Smooth muscle cell (in vitro differentiated cells): ENCODE data around the gene RBP7. TPM values are rescaled to one million over a fixed set of nuclear protein-coding genes. Genes with fewer than 3 reads are reported as not detected.

ENCODE experiments used
- DNase-seq: peaks from one replicate; lab custom pipeline; 2025; ENCODE audit not compliant: unreplicated experiment; lab: John Stamatoyannopoulos, UW
- H2AFZ ChIP-seq: fragments of 200-600 bp; sonication (generic); 2 replicates; pipeline ENCODE4 v1.6.0; 2016; ENCODE audit warnings: antibody characterized with exemption, low read depth, mild to moderate bottlenecking
- H3F3A ChIP-seq: fragments of 200-600 bp; sonication (generic); 2 replicates; pipeline ENCODE4 v1.6.0; 2017; ENCODE audit warnings: antibody characterized with exemption, low read depth
- H3K27ac ChIP-seq: fragments of 200-600 bp; sonication (generic); 2 replicates; pipeline ENCODE4 v1.5.1; 2016; ENCODE audit warnings: low read depth, mild to moderate bottlenecking
- H3K27me3 ChIP-seq: fragments of 200-600 bp; sonication (generic); 2 replicates; pipeline ENCODE4 v1.6.1; 2016; ENCODE audit warnings: low read depth, mild to moderate bottlenecking
- H3K36me3 ChIP-seq: fragments of 200-600 bp; sonication (generic); 2 replicates; pipeline ENCODE4 v1.5.1; 2016; ENCODE audit warnings: low read depth
- H3K4me1 ChIP-seq: fragments of 200-600 bp; sonication (generic); 2 replicates; pipeline ENCODE4 v1.5.1; 2016; ENCODE audit warnings: low read depth
- H3K4me2 ChIP-seq: fragments of 200-600 bp; sonication (generic); 2 replicates; pipeline ENCODE4 v1.6.0; 2016; ENCODE audit warnings: mild to moderate bottlenecking
- H3K4me3 ChIP-seq: fragments of 200-600 bp; sonication (generic); 2 replicates; pipeline ENCODE4 v1.5.1; 2016; ENCODE audit warnings: mild to moderate bottlenecking
- H3K79me2 ChIP-seq: fragments of 200-600 bp; sonication (generic); 2 replicates; pipeline ENCODE4 v1.6.0; 2016; ENCODE audit warnings: low read depth, mild to moderate bottlenecking
- H3K9ac ChIP-seq: fragments of 200-600 bp; sonication (generic); 2 replicates; pipeline ENCODE4 v1.6.0; 2016; ENCODE audit warnings: low read depth
- H3K9me3 ChIP-seq: fragments of 200-600 bp; sonication (generic); replicated peaks from 2 replicates; pipeline ENCODE4 v1.5.1; 2016; ENCODE audit warnings: low read depth
- H4K20me1 ChIP-seq: fragments of 200-600 bp; sonication (generic); 2 replicates; pipeline ENCODE4 v1.6.0; 2016; ENCODE audit warnings: low read depth
- CTCF ChIP-seq: fragments of 200-600 bp; sonication (generic); IDR thresholded peaks from 2 replicates; pipeline ENCODE4 v1.5.1; 2017; ENCODE audit warnings: borderline replicate concordance, mild to moderate bottlenecking, antibody characterized with exemption; ENCODE audit not compliant: insufficient read depth, poor library complexity, severe bottlenecking
- WGBS: methylation state at CpG from one replicate; pipeline ENCODE4 v1.1.7; 2016; ENCODE audit warnings: low lambda C conversion rate; 5-methylcytosine and 5-hydroxymethylcytosine counted together
- polyA plus RNA-seq: library from polyadenylated mRNA; unstranded; fragments of >200 nt; fragmentation: Nextera tagmentation; extraction: Ambion mirVana; gene quantifications from 2 replicates; pipeline ENCODE4 v1.2.1, GENCODE V29; 2016
- total RNA-seq: library from RNA; depleted of rRNA; stranded (reverse); fragments of >200 nt; gene quantifications from 2 replicates; pipeline ENCODE4 v1.2.3, GENCODE V29; 2014

RBP7 gene
- total and polyA plus RNA-seq, 2 experiments from 2014 or later = 0.45 TPM; not detected in 1

DNA sequence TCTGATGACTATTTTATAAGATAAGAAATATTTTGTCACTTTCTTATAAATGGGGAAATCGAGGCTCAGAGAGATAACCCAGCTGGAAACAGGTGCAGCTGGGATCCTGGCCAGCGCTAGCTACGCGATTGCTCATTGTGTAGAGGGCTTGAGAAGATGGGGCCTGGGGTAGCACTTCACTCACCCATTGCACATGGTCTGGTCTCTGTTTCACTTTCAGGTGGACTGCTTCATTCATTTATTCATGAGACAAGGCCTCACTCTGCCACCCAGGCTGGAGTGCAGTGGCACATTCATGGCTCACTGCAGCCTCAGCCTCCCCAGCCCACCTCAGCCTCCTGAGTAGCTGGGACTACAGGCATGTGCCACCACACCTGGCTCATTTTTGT, 59.6 kb downstream of the RBP7 start:
- peak overlapping the region; percentile 71 for H3K9ac ChIP-seq
- 93% methylated on average over 4 of the region's 4 CpGs for WGBS
- DNase-seq = no peak
- TF ChIP-seq CTCF = no peak
- H3K79me2 ChIP-seq = peaks cover 85% of the 10 kb centered on the region
- H3K27ac ChIP-seq = peak overlapping the region; percentile 94
- peak overlapping the region; percentile 74 for H3K4me2 ChIP-seq
- H3K9me3 ChIP-seq = no peaks in the 10 kb centered on the region
- H3F3A ChIP-seq = peaks cover 11% of the 10 kb centered on the region
- H3K4me3 ChIP-seq = no peak overlapping the region
- no peaks in the 10 kb centered on the region for H3K36me3 ChIP-seq
- H2AFZ ChIP-seq = no peak overlapping the region
- no peaks in the 10 kb centered on the region for H3K27me3 ChIP-seq
- peaks cover 10% of the 10 kb centered on the region for H3K4me1 ChIP-seq
- H4K20me1 ChIP-seq = peaks cover 14% of the 10 kb centered on the region

GRCh38 chr1:10057343-10057742, 60.3 kb downstream of the RBP7 start:
- Histone ChIP-seq H3K27me3 (no peaks in the 10 kb centered on the region), H3K36me3 (no peaks in the 10 kb centered on the region), H3K4me3 (no peak overlapping the region), H3K79me2 (peaks cover 89% of the 10 kb centered on the region), H2AFZ (no peak overlapping the region), H3K9ac (peak overlapping the region; percentile 71), H3K27ac (peak overlapping the region; percentile 94), H3K4me2 (peak overlapping the region; percentile 26), H4K20me1 (peaks cover 13% of the 10 kb centered on the region), H3K9me3 (no peaks in the 10 kb centered on the region), H3K4me1 (peaks cover 10% of the 10 kb centered on the region), H3F3A (peaks cover 11% of the 10 kb centered on the region)
- 49% methylated on average over 4 of the region's 4 CpGs for WGBS
- no peak for DNase-seq
- no peak for TF ChIP-seq CTCF

DNA sequence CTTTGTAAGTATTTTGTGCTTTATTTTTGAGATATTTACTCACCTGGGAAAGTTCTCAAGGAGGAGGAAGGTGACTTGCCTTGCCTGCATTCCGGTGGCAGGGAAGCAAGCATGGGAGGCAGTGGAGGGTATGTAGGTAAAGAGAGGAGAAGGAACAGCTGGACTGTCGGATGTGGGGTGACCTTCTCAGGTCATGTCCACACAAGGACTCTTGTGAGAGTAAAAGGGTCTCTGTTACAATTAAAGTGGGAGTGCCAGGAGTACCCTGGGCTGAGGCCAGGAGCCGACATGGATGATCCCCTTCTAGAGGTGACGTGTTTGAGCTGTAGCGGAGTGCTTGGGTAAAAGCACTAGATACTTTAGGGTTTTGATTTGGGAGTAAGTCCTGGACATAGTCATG, 60.8 kb downstream of the RBP7 start:
- no peak for TF ChIP-seq CTCF
- Histone ChIP-seq H3K4me3 (no peak overlapping the region), H3K4me1 (peaks cover 10% of the 10 kb centered on the region), H3K36me3 (no peaks in the 10 kb centered on the region), H3K9ac (peak overlapping the region; percentile 71), H3K4me2 (peak overlapping the region; percentile 26), H3K27me3 (no peaks in the 10 kb centered on the region), H4K20me1 (peaks cover 9% of the 10 kb centered on the region), H3K79me2 (peaks cover 89% of the 10 kb centered on the region), H2AFZ (no peak overlapping the region), H3K9me3 (no peaks in the 10 kb centered on the region), H3F3A (peaks cover 11% of the 10 kb centered on the region), H3K27ac (peak overlapping the region; percentile 94)
- no peak for DNase-seq
- WGBS = 98% methylated on average over 5 of the region's 5 CpGs

DNA sequence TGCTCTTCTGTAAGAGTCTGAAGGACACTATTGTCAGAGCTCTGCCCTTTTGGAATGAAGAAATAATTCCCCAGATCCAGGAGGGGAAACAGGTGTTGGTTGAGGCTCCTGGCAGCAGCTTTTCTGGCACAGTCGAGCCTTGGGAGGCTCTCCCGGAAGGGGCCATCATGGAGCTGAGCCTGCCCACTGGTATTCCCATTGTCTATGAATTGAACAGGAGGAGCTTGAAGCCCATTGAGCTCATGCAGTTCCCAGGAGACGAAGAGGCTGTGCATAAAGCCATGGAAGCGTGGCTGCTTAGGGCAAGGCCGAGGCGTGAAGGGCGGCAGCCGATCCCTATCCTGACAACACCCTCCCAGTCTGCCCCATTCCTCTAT, 62.3 kb downstream of the RBP7 start:
- no peak overlapping the region for H3K4me2 ChIP-seq
- no peak overlapping the region for H2AFZ ChIP-seq
- H3K27me3 ChIP-seq = no peaks in the 10 kb centered on the region
- H3K9me3 ChIP-seq = no peaks in the 10 kb centered on the region
- no peak for TF ChIP-seq CTCF
- H3K36me3 ChIP-seq = no peaks in the 10 kb centered on the region
- no peak overlapping the region for H3K4me3 ChIP-seq
- peaks cover 10% of the 10 kb centered on the region for H4K20me1 ChIP-seq
- WGBS = 94% methylated on average over 8 of the region's 8 CpGs
- no peak overlapping the region for H3K9ac ChIP-seq
- peaks cover 80% of the 10 kb centered on the region for H3K79me2 ChIP-seq
- H3F3A ChIP-seq = peaks cover 11% of the 10 kb centered on the region
- H3K27ac ChIP-seq = no peak overlapping the region
- DNase-seq = no peak
- peaks cover 10% of the 10 kb centered on the region for H3K4me1 ChIP-seq
